Measurements from ENCODE around the gene OXNAD1. TPM values are rescaled to one million over a fixed set of nuclear protein-coding genes. Genes with fewer than 3 reads are reported as not detected.

The OXNAD1 gene
- total and polyA plus RNA-seq, 2 of the 13 experiments (the other 11 are each of a cell fraction or from before 2014, with no cell fraction given): 9.9 to 18.8 TPM

DNA sequence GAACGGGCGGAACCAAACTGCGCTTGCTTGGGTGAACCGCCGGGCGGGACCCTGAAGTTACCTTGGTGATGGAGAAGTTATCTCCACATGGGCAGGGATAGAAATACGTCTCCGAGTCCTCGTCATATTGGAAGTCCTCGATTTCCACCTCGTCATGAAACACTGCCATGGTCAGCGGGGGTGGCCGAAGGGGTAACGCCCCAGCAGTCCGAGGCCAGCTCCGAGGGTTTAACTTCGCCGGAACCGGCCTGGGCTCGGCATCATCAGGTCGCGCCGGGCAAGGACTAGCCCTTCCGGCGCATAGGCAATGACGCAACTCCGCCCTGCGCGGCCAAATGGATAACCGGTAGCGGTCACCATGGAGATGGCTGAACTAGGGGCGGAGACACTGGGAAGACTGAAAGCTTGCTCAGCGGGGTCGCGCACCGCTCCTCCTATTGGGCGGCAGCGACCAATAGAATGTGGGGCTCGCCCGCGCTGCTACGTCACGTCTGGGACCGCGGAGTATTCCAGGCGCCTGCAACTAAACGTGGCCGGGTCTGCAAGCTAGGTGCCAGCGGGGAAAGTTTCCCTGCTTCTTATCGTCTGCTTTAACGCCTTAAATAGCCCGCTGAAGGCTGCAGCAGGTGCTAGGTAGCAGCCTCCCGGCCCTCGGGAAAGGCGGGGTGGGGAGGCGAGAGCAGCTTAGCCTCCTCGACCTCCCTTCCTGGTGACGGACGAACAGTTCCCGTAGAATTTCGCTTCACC, at the start of gene OXNAD1, which contains the start of gene DPH3 (continued):
- TF ChIP-seq ZNF101 (CRISPR knock-in tag; IDR thresholded peaks at IDR 0.05; ENCODE audit: borderline replicate concordance, low read depth) (no peak), CBX5 (CRISPR knock-in tag; IDR thresholded peaks at IDR 0.05; ENCODE audit: borderline replicate concordance) (no peak), HNRNPUL1 (IDR thresholded peaks at IDR 0.05; ENCODE audit: low read depth, low read length) (no peak), TEAD3 (CRISPR knock-in tag; optimal IDR thresholded peaks at IDR 0.05; ENCODE audit: borderline replicate concordance) (peak; percentile 12), SPEN (CRISPR knock-in tag; IDR thresholded peaks at IDR 0.05; ENCODE audit: low read depth) (peak; percentile 92), ZNF567 (CRISPR knock-in tag; IDR thresholded peaks at IDR 0.05; ENCODE audit: borderline replicate concordance) (peak; percentile 97), HNF1B (CRISPR knock-in tag; IDR thresholded peaks at IDR 0.05) (peak; percentile 72; the same call in 1 of the 2 replicates), ZNF337 (CRISPR knock-in tag; IDR thresholded peaks at IDR 0.05; ENCODE audit: borderline replicate concordance, low read depth) (no peak), ZKSCAN8 (CRISPR knock-in tag; IDR thresholded peaks at IDR 0.05; ENCODE audit: borderline replicate concordance) (no peak), RNF219 (CRISPR knock-in tag; IDR thresholded peaks at IDR 0.05) (no peak), EP300 (IDR thresholded peaks at IDR 0.05; ENCODE audit: low read depth in 2 of 2, low read length in 2 of 2) (peak in 1 of 2 experiments; percentile 30; a peak in 2 of 4 replicates), EP300 (CRISPR knock-in tag; IDR thresholded peaks at IDR 0.05; ENCODE audit: borderline replicate concordance) (no peak), ZNF10 (CRISPR knock-in tag; IDR thresholded peaks at IDR 0.05; ENCODE audit: borderline replicate concordance, low read depth) (no peak), ZSCAN20 (CRISPR knock-in tag; IDR thresholded peaks at IDR 0.05; ENCODE audit: borderline replicate concordance) (0 out of 2 replicates have a peak, but pooled peaks have one; percentile 59), SCMH1 (CRISPR knock-in tag; IDR thresholded peaks at IDR 0.05; ENCODE audit: borderline replicate concordance) (no peak), ZNF878 (CRISPR knock-in tag; IDR thresholded peaks at IDR 0.05) (no peak), ZNF18 (CRISPR knock-in tag; IDR thresholded peaks at IDR 0.05; ENCODE audit: insufficient replicate concordance) (no peak), SOX13 (IDR thresholded peaks at IDR 0.05) (no peak), SOX13 (CRISPR knock-in tag; conservative IDR thresholded peaks at IDR 0.05 in 1 of 2, IDR thresholded peaks at IDR 0.05 in 1 of 2) (no peak; a peak in 1 of 4 replicates), TOPORS (CRISPR knock-in tag; IDR thresholded peaks at IDR 0.05) (no peak; the same call in 1 of the 2 replicates)
- TF ChIP-seq, protein P1, sequence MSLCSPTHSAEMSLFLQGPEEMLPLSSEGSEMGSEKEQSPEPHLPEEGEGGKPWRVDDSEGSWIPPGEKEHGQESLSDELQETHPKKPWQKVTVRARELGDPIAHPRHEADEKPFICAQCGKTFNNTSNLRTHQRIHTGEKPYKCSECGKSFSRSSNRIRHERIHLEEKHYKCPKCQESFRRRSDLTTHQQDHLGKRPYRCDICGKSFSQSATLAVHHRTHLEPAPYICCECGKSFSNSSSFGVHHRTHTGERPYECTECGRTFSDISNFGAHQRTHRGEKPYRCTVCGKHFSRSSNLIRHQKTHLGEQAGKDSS (CRISPR knock-in tag; IDR thresholded peaks at IDR 0.05; ENCODE audit: borderline replicate concordance, low read depth): no peak
- TF ChIP-seq, protein P2, sequence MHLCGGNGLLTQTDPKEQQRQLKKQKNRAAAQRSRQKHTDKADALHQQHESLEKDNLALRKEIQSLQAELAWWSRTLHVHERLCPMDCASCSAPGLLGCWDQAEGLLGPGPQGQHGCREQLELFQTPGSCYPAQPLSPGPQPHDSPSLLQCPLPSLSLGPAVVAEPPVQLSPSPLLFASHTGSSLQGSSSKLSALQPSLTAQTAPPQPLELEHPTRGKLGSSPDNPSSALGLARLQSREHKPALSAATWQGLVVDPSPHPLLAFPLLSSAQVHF (CRISPR knock-in tag; IDR thresholded peaks at IDR 0.05): no peak

Data from HepG2 (cell line).